Ammon's horn (tissue), 1 donor: Measurements from ENCODE around the gene C1orf116.

Experiments
- DNase-seq: peaks from one replicate; pipeline ENCODE4 v3.0.0-alpha.2; 2016; ENCODE audit warnings: low spot score

Gene C1orf116

DNA sequence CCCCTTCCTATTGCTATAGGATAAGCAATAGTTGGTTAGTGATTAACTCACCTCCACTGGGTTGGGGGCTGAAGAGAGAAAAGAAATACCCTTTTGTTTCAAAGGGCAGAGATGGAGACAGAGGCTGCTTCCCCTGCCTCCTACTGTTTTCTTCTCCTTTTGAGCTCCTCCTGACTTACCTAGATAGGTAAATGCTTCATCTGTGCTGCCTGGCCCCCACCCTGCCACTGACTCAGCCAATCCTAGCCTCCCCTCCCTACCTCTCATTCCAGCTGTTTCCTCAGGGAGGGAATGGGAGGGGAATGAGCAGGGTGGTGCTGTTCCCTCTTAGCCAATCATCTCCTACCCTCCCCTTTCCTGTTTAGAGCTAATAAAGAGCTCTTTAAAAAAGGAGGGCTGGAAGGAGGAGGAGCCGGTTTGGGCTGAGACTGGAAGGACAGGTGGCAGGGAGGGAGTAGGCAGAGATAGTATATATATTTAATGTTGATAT lies at the start of gene C1orf116:
TSS of gene C1orf116 (minus strand) at position 229 of the 490 bp plus-strand sequence. CDS start 5,158 bp downstream, outside the sequence.
- no peak for DNase-seq

DNA sequence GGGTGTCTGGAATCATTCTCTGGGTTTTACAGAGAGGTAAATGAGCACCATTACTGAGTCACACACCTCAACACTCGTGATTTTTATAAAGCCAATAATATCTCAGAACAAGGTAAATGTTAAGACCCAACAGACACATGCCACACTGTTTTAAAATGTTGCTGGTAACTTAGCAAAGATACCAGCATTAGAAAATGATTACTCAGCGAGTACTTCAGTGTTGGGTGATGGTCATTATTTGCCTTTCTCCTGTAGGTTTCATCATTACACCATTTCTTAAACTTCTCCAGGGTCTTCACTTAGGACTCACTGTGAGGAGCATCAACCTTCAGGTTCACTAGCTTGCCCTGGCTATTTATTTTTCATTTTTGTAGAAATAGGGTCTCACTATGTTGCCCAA lies 49.2 kb upstream of the C1orf116 start:
- no peak for DNase-seq

DNA sequence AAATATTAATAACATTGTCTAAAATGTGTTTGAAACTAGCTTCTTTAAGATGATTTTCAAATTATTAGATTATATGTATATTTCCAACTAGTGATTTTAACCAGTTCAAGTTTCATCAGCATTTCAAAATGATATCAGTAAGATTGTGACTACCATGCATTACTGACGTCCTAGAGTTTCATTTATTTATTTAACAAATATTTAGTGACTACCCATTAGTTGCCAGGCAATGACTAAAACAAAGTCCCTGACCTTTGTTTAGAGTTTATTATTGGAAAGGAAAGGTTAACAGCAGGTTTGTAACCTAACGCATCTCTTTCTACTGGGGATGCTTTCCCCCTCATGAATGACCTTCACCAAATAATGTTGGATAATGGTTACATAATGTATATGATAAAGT lies 48.5 kb upstream of the C1orf116 start:
- no peak for DNase-seq

DNA sequence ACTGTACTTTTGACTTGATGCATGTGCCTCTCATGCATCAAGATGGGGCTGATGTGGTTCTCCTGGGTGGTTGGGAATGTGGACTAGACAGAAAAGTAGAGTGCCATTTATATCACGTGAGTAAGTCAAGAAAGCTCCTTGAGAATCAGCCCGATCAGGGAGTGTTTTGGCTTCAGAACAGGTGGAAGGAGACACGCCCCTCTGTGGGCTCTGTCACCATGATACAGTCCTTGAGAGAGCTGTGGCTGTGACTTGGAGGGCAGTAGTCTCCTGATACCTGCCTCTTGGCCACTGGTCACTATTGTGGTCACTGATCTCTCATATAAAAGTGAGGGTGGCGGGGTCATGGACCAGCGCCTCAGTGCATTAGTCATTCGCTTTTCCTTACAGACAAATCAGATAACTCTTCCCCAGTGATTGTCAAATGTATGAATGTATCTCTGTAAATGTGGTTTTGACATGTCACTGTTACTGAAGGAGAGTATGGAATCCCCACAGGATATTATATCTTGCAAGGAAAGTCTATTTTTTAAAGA lies 47.2 kb upstream of the C1orf116 start:
- DNase-seq: no peak

DNA sequence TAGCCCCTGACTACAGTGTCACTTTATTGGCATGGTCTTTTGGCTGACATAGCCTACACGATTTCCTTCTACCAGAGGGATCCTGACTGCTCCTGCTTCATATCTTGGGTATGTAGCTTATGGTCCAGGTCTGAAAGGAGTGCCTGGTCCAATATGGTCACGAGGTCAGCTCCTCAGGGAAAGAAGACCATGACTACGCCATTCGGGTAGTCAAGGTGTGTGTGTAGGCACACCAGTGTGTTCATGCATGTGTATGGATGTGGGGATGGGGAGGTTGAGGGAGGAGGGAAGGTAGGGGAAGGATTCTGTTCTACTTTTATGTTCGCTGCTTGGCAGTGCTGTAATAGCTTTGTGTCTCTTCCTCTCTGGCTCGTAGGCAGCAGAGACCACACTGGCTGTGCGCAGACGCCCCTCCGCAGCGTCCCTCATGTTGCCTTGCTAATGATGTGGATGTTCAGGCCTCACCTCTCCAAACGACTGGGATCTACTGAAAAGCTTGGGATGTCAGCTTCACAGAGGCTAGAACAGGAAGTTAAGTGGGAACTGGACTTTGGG lies 46.1 kb upstream of the C1orf116 start:
- no peak for DNase-seq

DNA sequence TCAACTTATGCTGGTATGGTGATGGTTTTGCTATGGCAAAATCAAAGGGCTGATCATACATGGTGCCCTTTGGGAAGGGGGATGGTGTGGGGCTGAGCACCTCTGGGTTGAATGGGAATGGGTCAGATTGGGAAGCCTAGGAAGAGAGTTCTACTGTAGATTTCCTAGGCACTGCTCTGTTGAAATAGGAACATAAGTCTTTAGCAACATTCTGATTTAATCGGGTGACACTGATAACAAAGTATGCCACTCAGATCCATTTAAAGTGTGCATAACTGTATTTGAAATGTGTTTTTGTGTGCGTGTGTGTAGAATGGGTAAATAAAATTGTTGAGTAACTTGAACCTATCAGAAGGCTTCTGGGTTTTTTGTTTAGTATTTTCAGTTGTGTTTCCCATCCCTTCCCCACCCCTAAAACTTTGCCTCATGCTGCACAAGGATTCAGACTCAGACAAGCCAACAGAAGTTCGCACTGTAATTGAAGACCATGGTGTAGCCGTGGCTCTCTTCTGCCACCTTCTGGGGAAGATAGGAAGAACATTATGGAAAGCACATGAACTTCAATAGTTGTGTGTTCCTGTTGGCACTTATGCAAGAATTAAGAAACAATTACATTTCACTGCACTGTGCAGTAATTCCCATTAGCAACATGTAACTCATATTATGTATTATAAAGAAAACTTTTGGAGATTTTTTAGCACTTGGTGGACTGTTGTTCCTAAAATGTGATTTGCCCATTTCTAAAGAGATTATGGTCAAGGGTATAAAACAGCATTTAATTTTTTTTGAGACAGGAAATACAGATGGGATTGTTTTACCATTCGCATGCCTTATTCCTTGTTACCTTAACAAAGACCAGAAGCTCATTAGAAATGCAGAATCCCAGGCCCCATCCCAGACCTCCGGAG lies 45.2 kb upstream of the C1orf116 start:
- peak; percentile 89 for DNase-seq

DNA sequence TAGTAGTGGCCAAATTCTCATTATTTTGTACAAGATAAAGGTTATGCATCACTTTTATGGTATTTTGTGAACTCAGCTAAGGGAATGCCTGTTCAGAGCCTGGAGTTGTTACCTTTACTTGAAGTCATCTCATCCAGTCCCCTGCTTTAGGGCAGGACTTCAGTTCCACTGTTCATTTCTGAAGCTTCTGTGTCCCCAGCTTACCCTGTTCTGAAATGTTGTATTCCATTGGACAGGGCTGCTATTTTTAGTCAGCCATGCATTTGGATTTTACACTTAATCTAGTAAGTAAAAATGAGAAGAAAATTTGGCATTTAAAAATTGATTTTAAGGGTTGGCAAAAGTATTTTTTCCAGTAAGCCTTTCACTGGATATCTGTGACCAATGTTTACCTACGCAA lies 44.5 kb upstream of the C1orf116 start:
- no peak for DNase-seq

DNA sequence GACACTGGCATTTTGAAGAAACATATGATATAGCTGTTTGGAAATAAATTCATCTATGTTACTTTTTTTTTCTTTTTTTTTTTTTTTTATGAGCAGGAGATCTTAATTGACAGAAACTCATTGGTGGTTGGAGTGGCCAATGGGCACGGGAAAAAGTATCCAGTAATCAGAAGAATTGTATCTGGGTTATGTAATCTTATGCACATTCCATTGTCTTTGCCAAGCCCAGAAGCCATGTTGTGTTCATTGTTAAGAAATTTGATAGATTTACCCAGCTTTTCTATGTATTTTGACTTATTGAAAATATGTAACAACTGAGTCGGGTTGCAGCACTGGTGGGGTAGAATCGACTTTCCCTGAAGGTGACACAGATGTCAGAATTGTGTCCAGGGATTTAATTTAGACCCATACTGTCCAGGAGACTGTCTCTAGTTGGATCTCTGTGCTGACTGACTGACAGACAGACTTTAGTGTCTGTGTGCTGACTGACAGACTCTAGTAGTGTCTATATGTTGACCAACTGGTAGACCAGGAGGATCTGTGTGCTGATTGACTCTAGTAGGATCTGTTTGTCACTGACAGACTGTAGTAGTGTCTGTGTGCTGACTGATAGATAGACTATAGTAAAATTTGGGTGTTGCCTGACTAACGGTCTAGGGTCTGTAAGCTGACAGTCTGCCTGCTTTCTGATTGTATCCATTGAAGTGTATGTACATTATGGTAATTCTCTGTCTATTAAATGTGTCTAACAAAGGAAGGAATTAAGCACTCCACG lies 43.8 kb upstream of the C1orf116 start:
- DNase-seq: no peak

DNA sequence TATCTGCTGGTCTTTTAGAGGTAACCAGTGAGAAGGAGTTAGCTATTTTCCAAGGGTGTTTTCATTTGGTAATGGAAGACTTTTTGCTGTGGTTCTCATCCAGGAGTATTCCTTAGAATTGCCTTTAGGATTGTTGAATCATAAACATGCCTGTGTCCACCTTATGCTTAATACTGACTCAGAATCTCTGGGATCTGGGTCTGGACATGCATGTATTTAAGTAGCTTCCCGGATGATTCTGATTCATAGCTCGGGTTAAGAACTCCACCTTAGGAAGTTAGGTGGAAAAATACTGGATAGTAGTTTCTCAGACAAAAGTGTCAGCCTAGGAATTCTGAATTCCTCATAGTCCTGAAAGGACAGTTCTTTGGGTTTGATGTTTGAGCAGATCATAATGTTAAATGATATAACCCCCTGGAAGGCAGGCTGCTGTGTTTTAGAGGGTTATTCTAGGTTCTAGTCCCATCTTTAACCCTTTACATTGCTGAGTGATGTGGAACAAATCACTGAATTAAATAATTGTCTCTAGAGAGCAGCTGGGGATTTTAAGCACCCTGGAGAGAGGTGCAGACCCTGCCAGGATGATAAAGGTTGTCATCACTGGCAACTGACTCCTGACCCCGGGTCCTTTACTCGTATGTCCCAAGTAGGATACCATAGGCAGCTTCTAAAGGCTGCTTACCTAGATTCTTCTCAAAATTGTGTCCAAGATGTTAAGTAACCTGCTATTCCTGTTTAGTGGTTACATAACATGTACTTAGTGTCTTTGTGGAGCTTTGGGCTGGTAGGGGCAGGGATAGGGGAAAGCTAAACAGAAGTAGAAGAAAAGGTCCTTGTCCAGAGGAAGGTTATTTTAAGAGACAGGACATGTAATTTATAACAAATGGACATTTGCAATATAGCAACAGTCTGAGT lies 41.6 kb upstream of the C1orf116 start:
- DNase-seq: no peak

DNA sequence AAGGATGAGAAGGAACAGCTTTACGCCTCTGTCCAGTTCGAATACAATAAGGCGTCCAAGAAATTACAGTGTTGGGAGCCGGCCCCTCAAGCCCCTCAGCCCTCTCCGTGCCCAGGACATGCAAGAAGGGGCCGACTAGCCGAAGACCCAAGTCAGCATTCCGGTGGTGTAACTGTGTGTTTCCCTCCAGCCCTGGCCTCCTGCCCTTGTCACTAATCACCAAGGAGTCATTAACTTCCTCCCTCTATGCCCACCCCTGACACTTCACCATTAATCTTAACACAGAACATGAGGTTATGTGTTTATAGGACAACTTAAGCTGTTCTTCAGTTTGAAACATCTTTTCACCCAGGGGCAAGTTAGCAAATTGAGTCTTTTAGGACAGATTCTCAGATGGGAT lies 39.7 kb upstream of the C1orf116 start:
- DNase-seq: no peak

DNA sequence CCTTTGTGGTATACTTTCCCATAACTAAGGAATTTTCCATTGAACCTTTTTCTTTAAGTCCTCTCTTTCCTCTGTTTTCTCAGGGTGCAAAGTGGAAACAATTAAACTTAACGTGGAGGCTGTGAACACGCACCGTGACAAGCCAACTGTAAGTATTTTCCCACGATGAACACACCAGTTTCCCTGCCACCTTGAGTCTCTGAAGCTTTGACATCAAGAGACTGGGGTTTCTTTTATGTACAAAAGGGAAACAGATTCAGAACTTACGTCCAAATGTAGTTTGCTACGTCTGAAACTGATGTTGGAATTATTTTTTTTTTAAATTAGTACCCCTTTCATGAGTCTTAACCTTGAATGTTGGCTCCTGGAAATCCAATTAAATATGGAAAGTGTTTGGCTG lies 38.9 kb upstream of the C1orf116 start:
- no peak for DNase-seq

DNA sequence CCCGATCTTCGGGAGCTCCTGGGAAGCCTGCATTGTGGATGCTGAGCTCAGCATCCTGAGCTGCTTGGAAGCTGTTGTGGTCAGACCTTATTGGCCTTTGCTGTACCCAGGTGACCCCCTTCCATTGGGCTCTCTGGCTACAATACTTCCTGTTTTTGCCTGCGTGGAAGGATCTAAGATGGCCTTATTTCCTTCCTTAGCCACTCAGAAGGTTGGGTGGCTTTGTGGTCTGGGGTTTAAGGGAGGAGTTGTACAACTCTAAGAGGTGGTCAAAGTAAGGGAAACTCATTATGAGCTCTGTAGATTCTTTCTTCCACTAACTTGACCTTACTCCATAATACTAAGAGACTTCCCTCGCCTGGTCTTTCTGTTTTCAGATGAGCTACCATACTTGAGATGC lies 38.3 kb upstream of the C1orf116 start:
- DNase-seq: no peak

DNA sequence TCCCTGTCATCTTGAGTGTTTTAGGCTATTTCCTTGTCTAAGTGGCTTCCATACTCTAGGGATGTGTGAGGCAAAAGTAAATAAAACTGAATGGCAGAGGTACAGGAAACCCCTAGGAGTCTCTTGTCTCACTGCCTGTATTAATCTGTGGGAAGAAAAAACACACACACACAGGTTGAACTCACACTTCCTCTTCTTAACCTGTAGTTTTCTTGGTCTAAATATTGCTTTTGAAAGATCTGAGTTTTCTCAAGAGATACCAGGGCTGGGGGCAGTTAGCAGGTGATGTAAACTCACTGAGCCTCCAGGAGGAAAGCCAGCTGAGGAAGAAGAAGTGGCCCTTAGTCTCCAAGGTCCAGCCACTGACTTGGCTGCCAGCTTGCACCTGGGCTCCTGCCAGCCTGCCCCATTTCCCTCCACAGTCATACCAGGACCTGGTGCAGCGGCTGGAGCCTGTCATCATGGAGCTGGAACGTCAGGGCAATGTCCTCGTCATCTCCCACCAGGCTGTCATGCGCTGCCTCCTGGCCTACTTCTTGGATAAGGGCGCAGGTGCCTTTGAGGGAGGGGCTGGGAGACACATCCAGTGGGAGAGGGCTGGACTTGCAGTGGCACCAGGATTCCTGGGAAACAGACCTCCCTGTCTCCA lies 37.4 kb upstream of the C1orf116 start:
- no peak for DNase-seq

DNA sequence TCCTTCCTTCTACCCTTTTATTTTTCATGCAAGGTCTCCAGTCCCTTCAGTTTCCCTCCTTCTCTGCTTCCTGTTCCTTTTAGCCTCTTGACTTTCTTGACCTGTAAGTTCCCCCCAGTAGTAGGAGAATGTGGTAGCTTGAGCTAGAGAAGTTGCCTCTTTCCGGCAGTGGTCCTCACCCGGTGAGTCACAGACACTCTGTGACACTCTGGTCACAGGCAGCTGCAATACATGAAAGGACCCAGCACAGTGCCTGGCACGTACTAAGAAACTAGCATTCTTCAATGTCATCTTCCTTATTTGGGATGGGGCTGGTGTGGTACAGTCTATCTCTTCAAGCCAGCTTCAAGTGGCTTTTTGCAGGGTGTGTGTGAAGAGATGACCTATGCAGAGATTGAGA lies 36.5 kb upstream of the C1orf116 start:
- no peak for DNase-seq

DNA sequence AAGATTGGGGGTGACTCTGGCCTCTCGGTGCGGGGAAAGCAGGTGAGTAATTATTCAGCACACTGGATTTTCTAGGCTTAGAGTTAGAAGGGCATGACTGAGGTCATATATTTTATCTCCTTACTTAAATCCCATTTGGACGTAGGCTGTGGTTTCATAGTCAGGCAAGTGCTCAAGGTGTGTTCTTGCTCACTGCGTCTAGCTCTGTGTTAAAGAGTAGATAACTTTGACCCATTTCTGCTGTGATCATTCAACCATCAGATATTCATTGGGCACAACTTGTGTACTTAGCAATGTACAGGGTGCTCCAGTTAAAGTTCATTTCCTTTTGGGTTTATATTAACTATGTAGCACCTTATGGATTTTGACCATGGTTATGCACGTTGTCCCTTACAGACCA lies 35.1 kb upstream of the C1orf116 start:
- DNase-seq: no peak

DNA sequence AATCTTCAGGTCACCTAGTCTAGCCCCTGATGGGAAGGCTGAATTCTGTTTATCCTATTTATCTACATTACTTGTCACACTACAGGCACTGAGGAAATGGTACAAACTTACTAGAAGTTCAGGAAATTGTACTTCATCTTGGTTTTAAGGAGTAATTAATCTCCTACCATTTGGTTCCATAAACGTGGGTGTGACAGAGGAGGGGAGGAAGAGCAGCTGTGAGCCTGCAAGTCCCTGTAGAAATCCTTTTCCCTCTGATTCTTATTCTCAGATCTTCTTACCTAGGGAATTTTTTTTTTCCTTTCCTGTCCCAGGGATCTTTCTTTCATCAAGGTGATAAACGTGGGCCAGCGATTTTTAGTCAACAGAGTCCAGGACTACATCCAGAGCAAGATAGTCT lies 34.6 kb upstream of the C1orf116 start:
- no peak for DNase-seq

DNA sequence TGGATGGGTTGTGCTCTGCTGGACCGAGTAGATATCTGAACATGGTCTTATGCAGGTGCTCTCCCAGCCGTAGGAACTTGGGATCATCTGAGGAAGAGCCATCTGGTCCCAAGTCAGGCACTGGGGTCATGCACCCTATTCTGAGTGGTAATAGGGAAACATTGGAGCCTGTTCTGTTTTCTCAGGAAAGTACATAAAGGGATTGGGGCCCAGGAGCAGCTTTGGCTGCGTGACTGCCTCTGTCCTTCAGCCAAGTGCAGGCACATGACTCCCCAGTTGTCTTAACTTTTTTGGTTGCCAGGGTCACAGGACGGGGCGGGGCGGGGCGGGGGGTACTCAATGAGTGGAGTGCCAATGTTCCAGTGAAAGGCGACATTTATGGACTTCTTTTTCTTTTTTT lies 32.0 kb upstream of the C1orf116 start:
- peak; percentile 42 for DNase-seq

DNA sequence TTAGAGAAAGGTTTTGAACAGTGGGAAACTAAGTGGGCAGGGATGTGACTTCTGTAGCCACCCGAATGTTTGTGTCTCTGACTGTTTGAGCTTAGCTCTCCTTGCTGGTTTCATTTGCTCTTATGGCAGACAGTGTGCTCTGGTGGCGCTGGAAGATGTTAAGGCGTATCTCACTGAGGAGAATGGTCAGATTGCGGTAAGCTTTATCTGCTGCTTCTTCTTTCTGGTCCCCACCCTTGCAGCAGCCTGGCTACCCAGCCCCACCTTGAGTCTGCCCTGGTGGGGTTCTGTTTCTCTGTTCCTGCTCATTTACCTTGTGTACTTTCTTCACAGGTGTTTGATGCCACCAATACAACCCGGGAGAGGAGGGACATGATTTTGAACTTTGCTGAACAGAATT lies 30.5 kb upstream of the C1orf116 start:
- no peak for DNase-seq

DNA sequence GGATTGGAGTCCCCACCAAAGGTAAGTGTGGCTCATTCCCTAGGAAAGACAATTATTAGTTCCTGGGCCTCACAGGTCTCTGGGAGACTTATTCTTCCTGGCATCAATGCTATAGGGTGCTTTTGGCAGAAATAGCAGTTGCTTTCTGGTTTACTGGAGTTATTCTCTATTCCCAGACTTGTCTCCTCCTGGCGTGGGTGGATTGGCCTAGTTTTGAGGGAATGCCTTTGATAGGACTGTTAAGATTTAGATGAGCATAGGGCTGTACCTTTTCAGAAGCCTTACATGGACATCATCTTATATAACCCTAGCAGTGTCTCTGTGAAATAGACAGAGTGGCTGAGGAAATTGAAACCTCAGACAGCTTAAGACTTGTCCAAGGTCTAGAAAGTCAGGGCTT lies 29.5 kb upstream of the C1orf116 start:
- DNase-seq: no peak

DNA sequence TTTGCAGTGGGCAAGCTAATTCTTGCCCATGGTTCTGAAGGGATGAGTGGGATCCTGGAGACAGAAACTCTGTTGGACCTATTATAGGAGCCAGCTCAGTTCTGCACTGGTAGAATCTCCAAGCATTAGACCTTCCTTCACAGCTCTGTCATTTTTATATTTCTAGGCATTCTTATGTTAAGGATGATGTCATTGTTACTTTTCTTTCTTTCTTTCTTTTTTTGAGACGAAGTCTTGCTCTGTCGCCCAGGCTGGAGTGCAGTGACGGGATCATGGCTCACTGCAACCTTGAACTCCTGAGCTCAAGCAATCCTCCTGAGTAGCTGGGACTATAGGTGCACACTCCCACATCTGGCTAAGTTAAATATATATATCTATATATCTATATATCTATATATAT lies 28.0 kb upstream of the C1orf116 start:
- no peak for DNase-seq

DNA sequence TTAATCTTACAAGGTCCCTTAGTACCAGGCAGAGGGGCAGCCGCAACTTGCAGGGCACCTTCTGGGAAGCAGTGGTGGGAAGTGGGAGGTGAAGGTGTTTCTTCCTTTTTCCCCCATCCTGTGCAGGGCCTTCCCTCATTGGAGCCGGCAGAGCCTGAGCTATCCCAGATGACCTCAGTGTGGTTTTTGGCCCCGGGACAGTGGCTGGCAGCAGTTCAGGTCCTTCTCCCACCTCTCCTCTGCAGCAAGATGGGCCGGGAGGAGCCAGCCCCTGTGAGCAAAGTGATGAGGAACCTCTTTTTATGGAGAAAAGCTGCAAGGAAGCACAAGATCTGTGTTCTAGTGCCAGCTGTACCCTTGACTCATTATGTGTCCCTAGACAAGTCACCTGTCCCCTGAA lies 27.3 kb upstream of the C1orf116 start:
- no peak for DNase-seq
